Naive thymus-derived CD4-positive, alpha-beta T cell (primary cell): ENCODE data around the gene ABLIM3. TPM values are rescaled to one million over a fixed set of nuclear protein-coding genes. Genes with fewer than 3 reads are reported as not detected.
"Not testable (repeated sequence)": the region's sequence is repeated elsewhere in the genome, so short reads cannot be mapped to it uniquely, and the experiment has no call there.

ENCODE experiments used
- ATAC-seq: fragments of 150-1000 bp; cut with Tn5 transposase; 2 replicates; pipeline ENCODE4 v1.10.0; 2021; ENCODE audit warnings: mild to moderate bottlenecking, moderate library complexity
- CTCF ChIA-PET: fragments of 350-600 bp; sonication (Branson Sonifier 250); formaldehyde crosslinking; loops from one replicate; lab custom pipeline; 2021; ENCODE audit warnings: antibody characterized with exemption; lab: Charles Lee
- POLR2A ChIA-PET: fragments of 350-600 bp; sonication (Branson Sonifier 250); formaldehyde crosslinking; loops from one replicate; lab custom pipeline; 2021; ENCODE audit warnings: antibody characterized with exemption, inconsistent platforms; lab: Charles Lee
- DNase-seq, 9 donors: peaks; one replicate each; pipeline versions ENCODE4 v3.0.0 to v3.0.0-alpha.2; 2020 to 2022; ENCODE audit warnings: mixed read lengths in 1 of 9
- H3K27ac ChIP-seq: one replicate; pipeline ENCODE4 v1.7.0; 2013; ENCODE audit warnings: mild to moderate bottlenecking, low read depth, low read length, moderate library complexity
- H3K27me3 ChIP-seq, 2 donors: one replicate each; pipeline ENCODE4 v1.7.0; 2013; ENCODE audit warnings: low read length in 2 of 2, mild to moderate bottlenecking in 2 of 2, moderate library complexity in 2 of 2; ENCODE audit not compliant: control insufficient read depth in 2 of 2, insufficient read depth in 2 of 2
- H3K36me3 ChIP-seq, 3 experiments: 1 replicate in 2 of 3; 2 replicates in 1 of 3; pipeline ENCODE4 v1.7.0; 2013; ENCODE audit warnings: low read length in 3 of 3, mild to moderate bottlenecking in 3 of 3, moderate library complexity in 1 of 3; ENCODE audit not compliant: insufficient read depth in 3 of 3, control insufficient read depth in 2 of 3
- H3K4me1 ChIP-seq, 2 donors: one replicate each; pipeline ENCODE4 v1.7.0; 2013; ENCODE audit warnings: low read length in 2 of 2, mild to moderate bottlenecking in 2 of 2, moderate library complexity in 1 of 2; ENCODE audit not compliant: control insufficient read depth in 2 of 2, insufficient read depth in 2 of 2
- H3K4me3 ChIP-seq: 2 replicates; pipeline ENCODE4 v1.7.0; 2013; ENCODE audit warnings: mild to moderate bottlenecking, low read length
- H3K9me3 ChIP-seq, 3 experiments: 1 replicate in 2 of 3; 2 replicates in 1 of 3; pipeline ENCODE4 v1.7.0; 2013; ENCODE audit warnings: low read length in 3 of 3; ENCODE audit not compliant: control insufficient read depth in 2 of 3
- H3K27ac Mint-ChIP-seq, 9 donors: one replicate each; pipeline ENCODE4 v1.8.0; 2020 to 2022; ENCODE audit warnings: mixed read lengths in 9 of 9, mild to moderate bottlenecking in 8 of 9, moderate library complexity in 5 of 9, inconsistent platforms in 2 of 9
- H3K27me3 Mint-ChIP-seq, 5 donors: one replicate each; pipeline ENCODE4 v1.8.0; 2021 to 2022; ENCODE audit warnings: mixed read lengths in 5 of 5, mild to moderate bottlenecking in 1 of 5
- H3K36me3 Mint-ChIP-seq, 5 donors: one replicate each; pipeline ENCODE4 v1.8.0; 2020 to 2022; ENCODE audit warnings: mixed read lengths in 5 of 5, mild to moderate bottlenecking in 3 of 5, inconsistent platforms in 1 of 5
- H3K4me1 Mint-ChIP-seq, 7 donors: one replicate each; pipeline ENCODE4 v1.8.0; 2020 to 2022; ENCODE audit warnings: mixed read lengths in 7 of 7, mild to moderate bottlenecking in 3 of 7, inconsistent platforms in 1 of 7
- H3K4me3 Mint-ChIP-seq, 10 donors: one replicate each; pipeline ENCODE4 v1.8.0; 2020 to 2022; ENCODE audit warnings: mild to moderate bottlenecking in 10 of 10, mixed read lengths in 10 of 10, moderate library complexity in 6 of 10, inconsistent platforms in 2 of 10
- H3K9me3 Mint-ChIP-seq, 11 donors: one replicate each; pipeline ENCODE4 v1.8.0; 2020 to 2022; ENCODE audit warnings: mixed read lengths in 11 of 11, mild to moderate bottlenecking in 4 of 11, inconsistent platforms in 1 of 11, moderate library complexity in 1 of 11
- intact Hi-C, 2 donors: fragments of 100-400 bp; cut with micrococcal nuclease; formaldehyde crosslinking; loops; one replicate each; pipeline ENCODE4 v1.15.1; 2023
- polyA plus RNA-seq, 2 donors: library from polyadenylated mRNA; unstranded; fragments of 300-500 nt; fragmentation: Illumina TruSeq; gene quantifications; one replicate each; pipeline ENCODE4 v1.2.3, GENCODE V29; 2021
- total RNA-seq, 6 experiments: library from RNA in 5 of 6; stranded (reverse) in 5 of 6; gene quantifications; 1 replicate in 5 of 6; 2 replicates in 1 of 6; pipeline ENCODE4 v1.2.3 and lab custom pipeline; 2021 to 2026

ABLIM3 gene
- total and polyA plus RNA-seq, 7 experiments from 2014 or later: 0.08 to 1.3 TPM; not detected in 5

DNA sequence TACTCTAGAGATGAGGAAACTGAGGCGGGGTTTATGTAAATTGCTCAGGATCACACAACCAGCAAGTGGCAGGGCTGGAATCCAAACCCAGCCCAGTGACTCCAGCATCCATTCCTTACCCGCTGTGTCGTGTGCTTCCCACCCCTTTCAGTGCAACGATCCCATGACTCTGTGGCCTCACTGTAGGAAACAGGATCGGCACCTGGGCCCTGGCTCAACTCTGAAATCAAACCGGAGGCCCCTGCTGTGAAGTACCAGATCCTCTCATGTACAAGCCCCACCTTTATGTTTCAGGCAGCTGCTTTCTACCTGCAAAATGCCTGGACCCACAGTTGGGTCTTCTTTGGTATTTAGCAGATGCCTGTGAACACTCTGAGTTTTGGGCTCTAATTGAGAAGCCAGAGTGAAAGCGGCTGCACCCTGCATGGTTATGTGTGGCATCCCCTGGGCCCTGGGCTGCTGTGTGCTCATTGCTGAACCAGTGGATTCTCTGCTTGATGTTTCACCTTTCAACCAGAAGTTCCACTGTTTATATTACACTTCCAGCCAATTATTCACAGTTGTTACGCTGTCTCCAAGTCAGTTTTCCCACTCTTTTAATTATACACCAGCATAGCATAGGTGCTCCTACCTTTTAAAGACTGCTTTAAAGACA lies 36.7 kb downstream of the ABLIM3 start:
- H3K27ac Mint-ChIP-seq: no peak overlapping the region
- no peaks in the 10 kb centered on the region for H3K4me1 ChIP-seq
- H3K4me3 ChIP-seq: no peak overlapping the region
- CTCF ChIA-PET: no interaction called here
- H3K27ac ChIP-seq: no peak overlapping the region
- H3K9me3 Mint-ChIP-seq: no peaks in the 10 kb centered on the region
- H3K4me3 Mint-ChIP-seq: no peak overlapping the region
- H3K36me3 Mint-ChIP-seq: no peaks in the 10 kb centered on the region
- no peaks in the 10 kb centered on the region for H3K36me3 ChIP-seq
- POLR2A ChIA-PET: no interaction called here
- no peaks in the 10 kb centered on the region for H3K4me1 Mint-ChIP-seq
- ATAC-seq (no peak), DNase-seq (no peak)
- H3K27me3 ChIP-seq: peaks cover 0 to 4% of the 10 kb centered on the region in 2 donors
- peaks cover 14 to 33% (median 23%) of the 10 kb centered on the region in 5 donors for H3K27me3 Mint-ChIP-seq
- intact Hi-C loops: no loop called here
- H3K9me3 ChIP-seq: no peaks in the 10 kb centered on the region

DNA sequence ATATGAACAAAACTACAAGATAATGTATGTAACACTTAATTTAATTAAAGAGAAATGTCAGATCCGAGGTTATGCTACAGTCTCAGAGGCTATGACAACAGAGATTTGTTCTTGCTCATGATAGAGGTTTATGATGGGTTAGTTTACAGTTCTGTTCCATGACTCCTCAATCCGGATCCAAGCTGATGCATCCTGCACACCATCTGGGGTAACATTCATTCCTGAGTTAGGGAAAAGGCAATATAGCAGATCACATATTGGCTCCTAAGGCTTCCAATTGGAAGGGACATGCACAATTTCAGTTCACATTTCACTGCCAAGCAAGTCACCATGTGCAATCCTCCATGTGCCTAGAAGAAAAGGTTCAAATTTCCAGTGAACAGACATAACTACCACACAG lies 40.4 kb downstream of the ABLIM3 start:
- peaks cover 23 to 51% (median 46%) of the 10 kb centered on the region in 5 donors for H3K27me3 Mint-ChIP-seq
- Histone ChIP-seq H3K27me3 (peaks cover 0 to 4% of the 10 kb centered on the region in 2 donors), H3K27ac (no peak overlapping the region), H3K36me3 (no peaks in the 10 kb centered on the region), H3K4me1 (no peaks in the 10 kb centered on the region), H3K9me3 (no peaks in the 10 kb centered on the region), H3K4me3 (no peak overlapping the region)
- no peaks in the 10 kb centered on the region for H3K4me1 Mint-ChIP-seq
- intact Hi-C loops: no loop called here
- H3K4me3 Mint-ChIP-seq: no peak overlapping the region
- no peaks in the 10 kb centered on the region for H3K9me3 Mint-ChIP-seq
- H3K36me3 Mint-ChIP-seq: no peaks in the 10 kb centered on the region
- no peak overlapping the region for H3K27ac Mint-ChIP-seq
- DNase-seq (no peak), ATAC-seq (no peak)
- POLR2A ChIA-PET: no interaction called here
- CTCF ChIA-PET: interaction anchor here (1.5 kb wide), 1 partner anchor 84 kb away, joined by 3 read pairs; no protein-coding TSS in a partner anchor

DNA sequence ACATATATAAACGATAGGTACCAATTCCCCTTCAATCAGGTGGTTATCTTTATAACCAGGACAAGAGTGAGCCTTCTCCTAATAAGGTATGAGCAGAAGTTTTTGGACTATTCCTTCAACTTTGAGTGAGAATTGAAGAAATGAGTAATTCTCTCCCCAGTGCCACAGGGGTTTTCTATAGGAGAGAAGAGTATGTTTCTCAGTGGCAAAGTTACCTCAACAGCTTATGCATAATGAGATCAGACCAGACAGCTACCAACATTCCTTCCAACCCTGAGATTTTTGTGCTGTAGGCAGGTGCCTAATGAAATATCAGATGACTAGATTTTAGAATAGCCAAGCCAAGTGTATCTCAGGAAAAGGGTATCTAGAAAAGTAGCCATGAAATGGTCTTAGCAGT lies 40.9 kb downstream of the ABLIM3 start:
- Mint-ChIP-seq H3K27me3 (peaks cover 27 to 53% (median 48%) of the 10 kb centered on the region in 5 donors), H3K36me3 (no peaks in the 10 kb centered on the region), H3K27ac (no peak overlapping the region), H3K9me3 (no peaks in the 10 kb centered on the region), H3K4me3 (no peak overlapping the region), H3K4me1 (no peaks in the 10 kb centered on the region)
- peaks cover 0 to 4% of the 10 kb centered on the region in 2 donors for H3K27me3 ChIP-seq
- POLR2A ChIA-PET: no interaction called here
- CTCF ChIA-PET: no interaction called here
- H3K9me3 ChIP-seq: no peaks in the 10 kb centered on the region
- ATAC-seq (no peak), DNase-seq (no peak)
- no peak overlapping the region for H3K27ac ChIP-seq
- no peak overlapping the region for H3K4me3 ChIP-seq
- H3K4me1 ChIP-seq: no peaks in the 10 kb centered on the region
- no peaks in the 10 kb centered on the region for H3K36me3 ChIP-seq
- intact Hi-C loops: no loop called here

DNA sequence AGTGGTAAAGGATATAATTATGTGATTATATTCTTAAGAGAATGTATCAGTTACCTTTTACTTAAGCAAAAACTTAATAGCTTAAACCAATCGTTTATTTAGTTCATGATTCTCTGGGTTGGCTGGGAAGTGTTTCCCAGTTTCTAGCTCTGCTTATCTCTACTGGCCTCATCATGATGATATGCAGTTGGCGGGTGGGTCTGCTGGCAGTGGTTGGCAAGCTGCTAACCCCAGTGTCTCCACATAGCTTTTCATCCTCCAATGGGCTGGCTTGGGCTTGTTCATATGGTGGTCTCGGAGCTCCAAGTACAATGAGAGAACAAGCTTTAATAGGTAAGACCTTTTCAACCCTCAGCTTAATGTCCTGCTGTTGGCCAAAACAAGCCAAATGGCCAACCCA lies 43.8 kb downstream of the ABLIM3 start:
- H3K4me3 Mint-ChIP-seq: no peak overlapping the region
- POLR2A ChIA-PET: no interaction called here

DNA sequence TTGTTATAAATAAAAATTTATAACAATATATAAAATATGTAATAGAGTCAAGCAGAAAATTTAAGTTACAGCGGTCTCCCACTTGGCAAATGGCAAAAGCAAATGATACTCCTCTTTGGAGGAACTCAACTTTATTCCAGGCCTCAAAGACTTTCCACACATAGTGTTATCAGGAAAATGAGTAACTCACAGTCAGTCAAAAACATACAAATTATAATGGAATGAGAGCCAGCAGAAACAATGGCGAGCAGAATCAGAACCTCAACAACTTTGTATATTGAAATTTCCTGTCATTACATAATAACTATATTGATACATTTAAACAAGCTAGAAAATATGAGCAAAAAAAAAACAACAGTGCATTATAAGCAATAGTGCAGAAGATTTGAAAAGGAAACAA lies 45.2 kb downstream of the ABLIM3 start:
- Mint-ChIP-seq H3K27me3 (peaks cover 19 to 46% (median 37%) of the 10 kb centered on the region in 5 donors), H3K9me3 (peaks cover 0 to 4% (median 0%) of the 10 kb centered on the region in 11 donors), H3K36me3 (peaks cover 0 to 7% (median 0%) of the 10 kb centered on the region in 5 donors), H3K4me3 (no peak overlapping the region), H3K4me1 (no peaks in the 10 kb centered on the region), H3K27ac (no peak overlapping the region)
- Histone ChIP-seq H3K36me3 (no peaks in the 10 kb centered on the region), H3K4me3 (no peak overlapping the region), H3K27ac (no peak overlapping the region), H3K4me1 (no peaks in the 10 kb centered on the region), H3K27me3 (peaks cover 0 to 7% of the 10 kb centered on the region in 2 donors), H3K9me3 (no peaks in the 10 kb centered on the region)
- intact Hi-C loops: no loop called here
- ATAC-seq (no peak), DNase-seq (no peak)
- ChIA-PET POLR2A (no interaction called here), CTCF (no interaction called here)

More for the DNA sequence above, 43.8 kb downstream of the ABLIM3 start:
- H3K27me3 ChIP-seq: peaks cover 0 to 7% of the 10 kb centered on the region in 2 donors
- no peak overlapping the region for H3K27ac ChIP-seq
- intact Hi-C loops: no loop called here
- no peaks in the 10 kb centered on the region for H3K4me1 Mint-ChIP-seq
- no peak for ATAC-seq
- no peak overlapping the region for H3K4me3 ChIP-seq
- H3K27ac Mint-ChIP-seq: no peak overlapping the region
- no peaks in the 10 kb centered on the region for H3K9me3 ChIP-seq
- CTCF ChIA-PET: interaction anchor here (0.7 to 0.8 kb wide), 2 partner anchors 81 to 450 kb away, joined by 3 read pairs; no protein-coding TSS in a partner anchor
- no peaks in the 10 kb centered on the region for H3K36me3 ChIP-seq
- peaks cover 28 to 52% (median 45%) of the 10 kb centered on the region in 5 donors for H3K27me3 Mint-ChIP-seq
- peaks cover 0 to 7% (median 0%) of the 10 kb centered on the region in 5 donors for H3K36me3 Mint-ChIP-seq
- DNase-seq: no peak
- no peaks in the 10 kb centered on the region for H3K4me1 ChIP-seq
- H3K9me3 Mint-ChIP-seq: peaks cover 0 to 4% (median 0%) of the 10 kb centered on the region in 11 donors

DNA sequence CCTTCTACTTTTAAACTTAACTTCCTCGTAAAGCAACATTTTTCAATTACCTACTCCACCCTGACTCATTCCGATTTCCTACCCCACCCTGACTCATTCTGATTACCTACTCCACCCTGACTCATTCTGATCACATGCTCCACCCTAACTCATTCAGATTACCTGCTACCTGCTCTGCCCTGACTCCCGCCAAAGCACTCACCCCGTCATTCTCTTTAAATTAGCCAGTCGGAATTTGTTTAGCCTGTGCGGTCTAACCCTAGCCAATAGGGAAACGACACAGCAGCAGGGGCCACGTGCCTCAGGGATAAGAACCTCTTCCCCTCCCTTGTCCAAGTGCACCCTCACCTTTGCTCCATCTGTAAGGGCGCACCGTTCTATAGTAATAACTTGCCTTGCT lies 46.3 kb downstream of the ABLIM3 start:
- H3K27ac Mint-ChIP-seq, H3K9me3 ChIP-seq, H3K27ac ChIP-seq, H3K4me3 Mint-ChIP-seq, H3K36me3 ChIP-seq, H3K27me3 ChIP-seq, POLR2A ChIA-PET, ATAC-seq, DNase-seq, H3K4me1 ChIP-seq, intact Hi-C loops, H3K4me1 Mint-ChIP-seq, H3K9me3 Mint-ChIP-seq, H3K36me3 Mint-ChIP-seq, CTCF ChIA-PET, H3K4me3 ChIP-seq: not testable (repeated sequence)
- H3K27me3 Mint-ChIP-seq: peaks cover 13 to 43% (median 34%) of the 10 kb centered on the region in 5 donors

DNA sequence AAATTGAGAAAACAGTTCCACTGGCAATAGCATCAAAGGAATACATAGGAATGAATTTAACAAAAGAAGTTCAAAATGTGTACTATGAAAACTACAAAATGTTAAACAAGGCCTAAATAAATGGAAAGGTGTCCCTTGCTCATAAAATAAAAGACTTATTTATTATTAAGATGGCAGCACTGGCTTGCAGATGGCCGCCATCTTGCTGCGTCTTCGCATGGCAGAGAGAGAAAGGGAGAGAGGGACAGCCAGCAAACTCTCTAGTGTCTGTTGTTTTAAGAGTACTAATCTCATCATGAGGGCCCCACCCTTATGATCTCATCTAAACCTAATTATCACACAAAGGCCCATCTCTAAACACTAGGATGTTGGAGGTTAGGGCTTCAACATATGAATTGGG lies 47.1 kb downstream of the ABLIM3 start:
- Mint-ChIP-seq H3K4me3 (no peak overlapping the region), H3K36me3 (peaks cover 0 to 7% (median 0%) of the 10 kb centered on the region in 5 donors), H3K27me3 (peaks cover 11 to 40% (median 30%) of the 10 kb centered on the region in 5 donors), H3K27ac (no peak overlapping the region), H3K4me1 (no peaks in the 10 kb centered on the region), H3K9me3 (peaks cover 0 to 4% (median 0%) of the 10 kb centered on the region in 11 donors)
- ChIA-PET CTCF (no interaction called here), POLR2A (no interaction called here)
- Histone ChIP-seq H3K4me1 (no peaks in the 10 kb centered on the region), H3K36me3 (no peaks in the 10 kb centered on the region), H3K27ac (no peak overlapping the region), H3K4me3 (no peak overlapping the region), H3K9me3 (no peaks in the 10 kb centered on the region), H3K27me3 (peaks cover 0 to 3% of the 10 kb centered on the region in 2 donors)
- DNase-seq: no peak
- no peak for ATAC-seq
- intact Hi-C loops: no loop called here
